SK-N-SH (cell line): ENCODE results near the gene CD19. TPM values are rescaled to one million over a fixed set of nuclear protein-coding genes. Genes with fewer than 3 reads are reported as not detected.

ENCODE experiments used
- CTCF ChIA-PET: fragments of 300-600, 350-600 bp; formaldehyde crosslinking; extraction: SDS; loops from one replicate; lab custom pipeline; 2021; lab: Yijun Ruan, JAX
- POLR2A ChIA-PET: fragments of 350-600 bp; sonication (Branson Sonifier 250); formaldehyde crosslinking; extraction: SDS; loops from one replicate; lab custom pipeline; 2020; ENCODE audit warnings: antibody characterized with exemption, inconsistent platforms; lab: Yijun Ruan, JAX
- DNase-seq: peaks from one replicate; pipeline ENCODE4 v3.0.0; 2012
- H2AFZ ChIP-seq: fragments of 200-600 bp; sonication (generic); 2 replicates; pipeline ENCODE4 v1.8.1; 2016; ENCODE audit warnings: antibody characterized with exemption, mild to moderate bottlenecking, low read depth
- H3F3A ChIP-seq: fragments of 200-600 bp; sonication (generic); replicated peaks from 2 replicates; pipeline ENCODE3; 2016; ENCODE audit warnings: antibody characterized with exemption, mild to moderate bottlenecking; ENCODE audit not compliant: insufficient read depth
- H3K27ac ChIP-seq, 2 experiments: fragments of 200-500 bp in 1 of 2; fragments of 200-600 bp in 1 of 2; sonication (Bioruptor generic) in 1 of 2; sonication (generic), shearing (Covaris generic) in 1 of 2; 2 replicates each; pipeline versions ENCODE4 v1.5.1 to v1.6.1; 2014 to 2016; ENCODE audit warnings: low read depth in 2 of 2, inconsistent platforms in 1 of 2, low read length in 1 of 2, mild to moderate bottlenecking in 1 of 2, mixed read lengths in 1 of 2
- H3K27me3 ChIP-seq: fragments of 200-600 bp; sonication (generic), shearing (Covaris generic); 2 replicates; pipeline ENCODE4 v1.6.1; 2016; ENCODE audit warnings: mixed run types; ENCODE audit not compliant: insufficient read depth
- H3K36me3 ChIP-seq, 2 experiments: fragments of 200-500 bp in 1 of 2; fragments of 200-600 bp in 1 of 2; sonication (Bioruptor generic) in 1 of 2; sonication (generic) in 1 of 2; replicated peaks in 1 of 2; 2 replicates each; pipeline versions ENCODE3 to v1.5.1; 2014 to 2016; ENCODE audit warnings: low read length in 1 of 2, mild to moderate bottlenecking in 1 of 2; ENCODE audit not compliant: insufficient read depth in 2 of 2, control insufficient read depth in 1 of 2
- H3K4me1 ChIP-seq, 2 experiments: fragments of 200-500 bp in 1 of 2; fragments of 200-600 bp in 1 of 2; sonication (Bioruptor generic) in 1 of 2; sonication (generic), shearing (Covaris generic) in 1 of 2; 2 replicates each; pipeline versions ENCODE4 v1.5.1 to v1.6.1; 2014 to 2016; ENCODE audit warnings: low read depth in 1 of 2, low read length in 1 of 2, mixed run types in 1 of 2; ENCODE audit not compliant: insufficient read depth in 2 of 2, control insufficient read depth in 1 of 2
- H3K4me2 ChIP-seq: fragments of 200-600 bp; sonication (generic), shearing (Covaris generic); 2 replicates; pipeline ENCODE4 v1.6.1; 2017; ENCODE audit warnings: mixed run types
- H3K4me3 ChIP-seq, 2 experiments: fragments of 200-500 bp in 1 of 2; fragments of 200-600 bp in 1 of 2; sonication (Bioruptor generic) in 1 of 2; sonication (generic), shearing (Covaris generic) in 1 of 2; 2 replicates each; pipeline versions ENCODE4 v1.5.1 to v1.8.1; 2014 to 2016; ENCODE audit warnings: low read depth in 2 of 2, inconsistent platforms in 1 of 2, low read length in 1 of 2, mild to moderate bottlenecking in 1 of 2, mixed read lengths in 1 of 2, moderate library complexity in 1 of 2
- H3K79me2 ChIP-seq: fragments of 200-600 bp; sonication (generic); 2 replicates; pipeline ENCODE4 v1.8.1; 2017; ENCODE audit warnings: mild to moderate bottlenecking; ENCODE audit not compliant: insufficient read depth
- H3K9ac ChIP-seq: fragments of 200-600 bp; sonication (generic); 2 replicates; pipeline ENCODE4 v1.6.1; 2017; ENCODE audit warnings: mixed run types
- H3K9me2 ChIP-seq: fragments of 200-600 bp; sonication (generic); 2 replicates; pipeline ENCODE4 v1.6.1; 2017; ENCODE audit warnings: mixed run types
- H3K9me3 ChIP-seq: fragments of 200-600 bp; sonication (generic); 2 replicates; pipeline ENCODE4 v1.6.1; 2017; ENCODE audit warnings: mixed run types, mild to moderate bottlenecking, moderate library complexity
- H4K20me1 ChIP-seq: fragments of 200-600 bp; sonication (generic); 2 replicates; pipeline ENCODE4 v1.6.1; 2017; ENCODE audit warnings: mild to moderate bottlenecking, mixed run types; ENCODE audit not compliant: insufficient read depth
- CTCF ChIP-seq: fragments of 200-600 bp; sonication (generic); IDR thresholded peaks from 2 replicates; pipeline ENCODE4 v1.6.1; 2017; ENCODE audit warnings: antibody characterized with exemption, mild to moderate bottlenecking, moderate library complexity
- FOXM1 ChIP-seq: IDR thresholded peaks from 2 replicates; pipeline ENCODE4 v1.4.0; 2012; ENCODE audit warnings: low read depth, mild to moderate bottlenecking
- TCF12 ChIP-seq: IDR thresholded peaks from 2 replicates; pipeline ENCODE4 v1.4.0; 2012
- USF2 ChIP-seq: fragments of 150-350 bp; IDR thresholded peaks from 2 replicates; pipeline ENCODE4 v1.6.1; 2017; ENCODE audit warnings: antibody characterized with exemption, low read length, low read depth, borderline replicate concordance
- ZBTB33 ChIP-seq: IDR thresholded peaks from 2 replicates; pipeline ENCODE4 v1.4.0; 2012; ENCODE audit warnings: low read depth, borderline replicate concordance
- WGBS: methylation state at CpG from one replicate; pipeline ENCODE4 v1.1.6; 2017; ENCODE audit warnings: low lambda C conversion rate; 5-methylcytosine and 5-hydroxymethylcytosine counted together
- polyA plus RNA-seq, 3 experiments: library from polyadenylated mRNA; depleted of rRNA; stranded (reverse); fragments of >200 nt; gene quantifications; 2 replicates each; pipeline ENCODE4 v1.2.3, GENCODE V29; 2012

Gene CD19
- polyA plus RNA-seq, 1 of the 3 experiments (the other 2 are of a cell fraction): not detected

- TF ChIP-seq USF2 (no peak), ZBTB33 (no peak), TCF12 (no peak), CTCF (no peak)
Measured at GRCh38 chr16:28980929-28981328, 49.2 kb downstream of the CD19 start (continued).

- H3K4me1 ChIP-seq: no peaks in the 10 kb centered on the region
Measured at GRCh38 chr16:28981517-28981916, 49.7 kb downstream of the CD19 start.

More at GRCh38 chr16:28981517-28981916, 49.7 kb downstream of the CD19 start:
- WGBS: 80% methylated on average over 5 of the region's 12 CpGs
- no peak overlapping the region for H3K27ac ChIP-seq
- no peak overlapping the region for H2AFZ ChIP-seq
- peak; percentile 57 for TF ChIP-seq CTCF
- no peak for TF ChIP-seq FOXM1
- H3K4me3 ChIP-seq: no peak overlapping the region
- no peaks in the 10 kb centered on the region for H3K9me3 ChIP-seq
- ChIA-PET CTCF (no interaction called here), POLR2A (no interaction called here)
- H3K9ac ChIP-seq: no peak overlapping the region
- H3K36me3 ChIP-seq: peaks cover 13 to 16% of the 10 kb centered on the region in 2 experiments
- no peak overlapping the region for H3K4me2 ChIP-seq
- no peaks in the 10 kb centered on the region for H3K27me3 ChIP-seq
- DNase-seq: peak; percentile 72
- H3K9me2 ChIP-seq: no peaks in the 10 kb centered on the region
- H4K20me1 ChIP-seq: no peaks in the 10 kb centered on the region
- peaks cover 10% of the 10 kb centered on the region for H3K79me2 ChIP-seq
- H3F3A ChIP-seq: no peaks in the 10 kb centered on the region
